Hindlimb muscle (tissue), 1 donor: ENCODE measurements around the gene UNC45B. TPM values are rescaled to one million over a fixed set of nuclear protein-coding genes. Genes with fewer than 3 reads are reported as not detected.
"Not testable (repeated sequence)": the region's sequence is repeated elsewhere in the genome, so short reads cannot be mapped to it uniquely, and the experiment has no call there.

Experiments
- DNase-seq: peaks from one replicate; pipeline ENCODE4 v3.0.0-alpha.2; 2013
- polyA plus RNA-seq: library from polyadenylated mRNA; unstranded; fragments of 120-200 nt; gene quantifications from one replicate; pipeline ENCODE4 v1.2.1, GENCODE V29; 2013; ENCODE audit not compliant: insufficient read length

Gene UNC45B
- polyA plus RNA-seq, 1 donor, result 250 TPM

GRCh38 chr17:35141681-35142466 lies 5.7 kb upstream of the UNC45B start, which contains the start of gene NLE1:
TSS of gene NLE1 (minus strand) at chr17:35142303. CDS start at chr17:35142275, 28 bp downstream.
- peak; percentile 79 for DNase-seq

- DNase-seq, result no peak
Measured at GRCh38 chr17:35142467-35142796, 5.2 kb upstream of the UNC45B start.

- DNase-seq, result no peak
Measured at GRCh38 chr17:35144840-35145239, 2.8 kb upstream of the UNC45B start.

GRCh38 chr17:35146214-35146833 lies 1.3 kb upstream of the UNC45B start:
- no peak for DNase-seq

- no peak for DNase-seq
Measured at GRCh38 chr17:35148144-35148543, 527 bp downstream of the UNC45B start.

GRCh38 chr17:35149941-35150340 lies 2.3 kb downstream of the UNC45B start:
- DNase-seq, result no peak

GRCh38 chr17:35151080-35151479 lies 3.5 kb downstream of the UNC45B start:
- not testable (repeated sequence) for DNase-seq

GRCh38 chr17:35152421-35153140 lies 5.0 kb downstream of the UNC45B start:
- DNase-seq, result no peak

- no peak for DNase-seq
Measured at GRCh38 chr17:35154196-35155165, 6.9 kb downstream of the UNC45B start.

GRCh38 chr17:35155246-35155645 lies 7.6 kb downstream of the UNC45B start:
- no peak for DNase-seq

- DNase-seq, result no peak
Measured at GRCh38 chr17:35159940-35160339, 12.3 kb downstream of the UNC45B start.

- no peak for DNase-seq
Measured at GRCh38 chr17:35160354-35161201, 13.0 kb downstream of the UNC45B start.

- no peak for DNase-seq
Measured at GRCh38 chr17:35161281-35161761, 13.7 kb downstream of the UNC45B start.

- no peak for DNase-seq
Measured at GRCh38 chr17:35162755-35163154, 15.1 kb downstream of the UNC45B start.

GRCh38 chr17:35163886-35164285 lies 16.3 kb downstream of the UNC45B start:
- DNase-seq, result no peak

- DNase-seq, result no peak
Measured at GRCh38 chr17:35164716-35165115, 17.1 kb downstream of the UNC45B start.

- DNase-seq, result no peak
Measured at GRCh38 chr17:35166526-35166925, 18.9 kb downstream of the UNC45B start.

- DNase-seq, result no peak
Measured at GRCh38 chr17:35167046-35167445, 19.4 kb downstream of the UNC45B start.

- no peak for DNase-seq
Measured at GRCh38 chr17:35167666-35168065, 20.0 kb downstream of the UNC45B start.

GRCh38 chr17:35169835-35170363 lies 22.3 kb downstream of the UNC45B start:
- no peak for DNase-seq
